ENCODE data around the gene COX6B1.

- TF ChIP-seq, protein P1, sequence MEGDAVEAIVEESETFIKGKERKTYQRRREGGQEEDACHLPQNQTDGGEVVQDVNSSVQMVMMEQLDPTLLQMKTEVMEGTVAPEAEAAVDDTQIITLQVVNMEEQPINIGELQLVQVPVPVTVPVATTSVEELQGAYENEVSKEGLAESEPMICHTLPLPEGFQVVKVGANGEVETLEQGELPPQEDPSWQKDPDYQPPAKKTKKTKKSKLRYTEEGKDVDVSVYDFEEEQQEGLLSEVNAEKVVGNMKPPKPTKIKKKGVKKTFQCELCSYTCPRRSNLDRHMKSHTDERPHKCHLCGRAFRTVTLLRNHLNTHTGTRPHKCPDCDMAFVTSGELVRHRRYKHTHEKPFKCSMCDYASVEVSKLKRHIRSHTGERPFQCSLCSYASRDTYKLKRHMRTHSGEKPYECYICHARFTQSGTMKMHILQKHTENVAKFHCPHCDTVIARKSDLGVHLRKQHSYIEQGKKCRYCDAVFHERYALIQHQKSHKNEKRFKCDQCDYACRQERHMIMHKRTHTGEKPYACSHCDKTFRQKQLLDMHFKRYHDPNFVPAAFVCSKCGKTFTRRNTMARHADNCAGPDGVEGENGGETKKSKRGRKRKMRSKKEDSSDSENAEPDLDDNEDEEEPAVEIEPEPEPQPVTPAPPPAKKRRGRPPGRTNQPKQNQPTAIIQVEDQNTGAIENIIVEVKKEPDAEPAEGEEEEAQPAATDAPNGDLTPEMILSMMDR (conservative IDR thresholded peaks at IDR 0.05; ENCODE audit: low read length), result no peak
- no peak for TF ChIP-seq EZH2phosphoT487 (IDR thresholded peaks at IDR 0.05; ENCODE audit: borderline replicate concordance)
These were observed 3.7 kb upstream of the COX6B1 start for GRCh38 chr19:35644206-35644986.
